Globus pallidus (tissue), 1 donor: ENCODE data around the gene ACTR6.
"Not testable (repeated sequence)": the region's sequence is repeated elsewhere in the genome, so short reads cannot be mapped to it uniquely, and the experiment has no call there.

ENCODE experiments used
- DNase-seq: peaks from one replicate; pipeline ENCODE4 v3.0.0-alpha.2; 2015; ENCODE audit warnings: low spot score

ACTR6 gene

DNA sequence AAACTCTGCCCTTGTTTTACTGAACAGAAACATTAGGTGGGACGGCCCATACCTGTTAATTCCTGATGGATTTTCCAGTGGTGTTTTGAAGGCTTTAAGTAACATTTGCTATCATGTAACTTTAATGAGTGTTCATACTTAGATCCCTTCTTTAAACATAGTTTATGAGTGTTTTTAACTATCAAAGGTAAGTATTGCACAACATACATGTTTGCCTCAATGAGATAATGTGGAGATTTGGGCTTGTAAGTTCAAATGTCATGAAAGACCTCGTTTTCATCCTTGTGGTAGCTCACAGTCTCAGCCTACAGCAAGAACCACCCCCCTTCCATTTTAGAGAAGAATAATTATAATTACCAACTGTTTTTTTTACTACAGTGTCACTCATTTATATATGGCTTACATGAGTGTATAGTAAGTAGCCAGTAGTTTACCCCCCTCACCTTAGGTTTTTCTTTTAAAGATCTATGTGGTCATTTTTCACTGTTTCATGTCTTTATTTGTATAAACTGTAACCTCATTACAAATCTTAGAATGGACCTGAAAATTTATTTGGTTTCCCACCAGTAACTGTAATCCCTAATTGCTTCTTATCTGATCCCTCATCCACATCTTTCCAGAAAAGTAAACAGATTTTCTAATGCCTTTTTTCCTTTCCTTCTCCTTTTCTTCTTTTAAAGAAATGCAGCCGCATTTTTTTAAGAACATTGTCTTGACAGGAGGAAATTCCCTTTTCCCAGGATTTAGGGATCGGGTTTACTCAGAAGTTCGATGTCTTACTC lies 18.9 kb downstream of the ACTR6 start:
- no peak for DNase-seq

GRCh38 chr12:100221523-100221922 lies 20.9 kb downstream of the ACTR6 start:
- DNase-seq: no peak

DNA sequence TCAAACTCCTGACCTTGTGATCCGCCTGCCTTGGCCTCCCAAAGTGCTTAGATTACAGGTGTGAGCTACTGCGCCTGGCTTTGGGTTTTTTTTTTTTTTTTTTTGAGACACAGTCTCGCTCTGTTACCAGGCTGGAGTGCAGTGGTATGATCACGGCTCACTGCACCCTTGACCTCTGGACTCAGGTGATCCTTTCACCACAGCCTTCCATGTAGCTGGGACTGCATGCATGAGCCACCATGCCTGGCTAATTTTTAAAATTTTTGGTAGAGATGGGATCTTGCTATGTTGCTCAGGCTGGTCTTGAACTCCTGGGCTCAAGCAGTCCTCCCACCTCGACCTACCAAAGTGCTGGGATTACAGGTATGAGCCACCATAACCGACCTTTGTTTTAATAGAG lies 21.6 kb downstream of the ACTR6 start:
- not testable (repeated sequence) for DNase-seq

- no peak for DNase-seq
These were observed 24.9 kb downstream of the ACTR6 start for GRCh38 chr12:100225491-100225890.

DNA sequence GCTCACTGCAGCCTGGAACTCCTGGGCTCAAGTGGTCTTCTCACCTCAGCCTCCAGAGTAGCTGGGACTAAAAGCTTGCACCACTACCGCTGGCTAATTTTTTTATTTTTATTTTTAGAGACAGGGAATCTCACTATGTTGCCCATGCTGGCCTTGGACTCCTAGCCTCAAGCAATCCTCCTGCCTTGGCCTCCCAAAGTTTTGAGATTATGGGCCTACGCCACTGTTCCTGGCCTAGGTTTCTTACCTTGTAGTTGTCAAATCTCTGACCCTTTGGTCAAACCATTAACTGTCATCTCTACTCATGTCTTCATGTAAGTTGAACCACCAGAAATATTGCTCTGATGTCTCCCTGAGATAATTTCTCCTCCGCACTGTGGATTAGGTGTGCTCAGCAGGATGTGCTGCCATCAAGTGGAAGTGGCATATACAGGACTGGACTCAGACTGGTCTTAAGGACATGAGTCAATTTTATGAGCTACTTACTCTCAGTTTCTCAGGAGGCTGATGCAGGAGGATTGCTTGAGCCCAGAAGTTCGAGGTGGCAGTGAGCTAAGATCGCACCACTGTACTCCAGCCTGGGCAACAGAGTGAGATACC lies 28.5 kb downstream of the ACTR6 start:
- DNase-seq: no peak

DNA sequence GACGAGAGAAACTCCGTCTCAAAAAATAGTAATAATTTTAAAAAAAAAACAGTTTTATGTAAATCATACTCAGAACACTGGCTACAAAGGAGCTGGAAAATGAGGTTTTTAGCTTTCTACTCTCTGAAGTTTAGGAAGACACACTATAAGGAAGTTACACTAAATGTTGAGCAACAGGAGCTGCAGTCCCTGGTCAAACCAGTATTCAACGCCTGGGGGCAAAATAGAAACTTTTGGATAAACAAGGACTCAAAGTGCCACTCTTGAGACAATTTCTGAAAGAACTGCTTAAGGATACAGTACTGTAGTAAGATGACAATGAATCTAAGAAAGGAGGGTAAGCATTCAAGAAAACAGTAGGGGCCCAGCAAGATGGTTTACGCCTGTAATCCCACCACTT lies 29.3 kb downstream of the ACTR6 start:
- no peak for DNase-seq

DNA sequence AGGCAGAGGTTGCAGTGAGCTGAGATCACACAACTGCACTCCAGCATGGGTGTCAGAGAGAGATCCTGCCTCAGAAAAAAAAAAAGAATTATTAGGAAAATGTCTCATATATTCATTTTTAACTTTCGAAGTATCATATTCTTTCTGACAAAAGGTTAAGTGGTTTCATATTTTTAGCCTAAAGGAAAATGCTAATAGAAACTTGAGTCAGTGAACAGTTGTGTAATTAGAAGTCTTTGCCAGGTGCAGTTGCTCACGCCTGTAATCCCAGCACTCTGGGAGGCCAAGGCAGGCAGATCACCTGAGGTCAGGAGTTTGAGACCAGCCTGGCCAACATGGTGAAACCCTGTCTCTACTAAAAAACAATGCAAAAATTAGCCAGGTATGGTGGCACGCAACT lies 31.3 kb downstream of the ACTR6 start:
- DNase-seq: not testable (repeated sequence)

DNA sequence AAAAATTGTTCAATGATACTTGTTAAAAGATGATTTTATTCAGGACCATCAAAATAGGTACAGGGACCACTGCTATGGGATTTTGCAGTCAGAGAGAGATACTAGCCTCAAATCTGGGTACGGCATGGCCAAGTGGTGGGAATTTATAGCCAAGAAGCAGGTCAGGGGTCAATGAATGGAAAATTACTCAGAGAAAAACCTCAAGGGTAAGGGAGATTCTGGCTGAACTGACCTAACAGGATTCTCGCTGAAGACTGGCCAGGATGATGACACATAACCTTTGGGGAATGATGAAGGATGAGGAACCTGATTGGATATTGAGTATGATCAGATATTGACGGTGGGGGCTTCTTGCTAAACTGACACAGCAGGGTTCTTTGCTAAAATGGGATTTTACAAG lies 33.6 kb downstream of the ACTR6 start:
- DNase-seq: no peak

GRCh38 chr12:100234591-100235304 lies 34.1 kb downstream of the ACTR6 start:
- DNase-seq: peak; percentile 32

GRCh38 chr12:100238801-100239200 lies 38.2 kb downstream of the ACTR6 start:
- no peak for DNase-seq

DNA sequence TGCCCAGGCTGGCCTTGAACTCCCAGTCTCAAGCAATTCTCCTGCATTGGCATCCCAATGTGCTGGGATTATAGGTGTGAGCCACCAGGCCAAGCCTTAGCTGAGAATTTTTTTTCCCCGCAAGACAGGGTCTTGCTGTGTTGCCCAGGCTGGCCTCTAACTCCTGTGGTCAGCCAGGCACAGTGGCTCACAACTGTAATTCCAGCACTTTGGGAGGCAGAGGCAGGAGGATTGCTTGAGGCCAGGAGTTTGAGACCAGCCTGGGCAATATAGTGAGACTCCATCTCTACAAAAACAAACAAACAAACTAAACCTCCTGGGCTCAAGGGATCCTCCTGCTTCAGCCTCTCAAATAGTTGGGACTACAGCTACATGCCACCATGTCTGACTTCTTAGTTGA lies 39.0 kb downstream of the ACTR6 start:
- DNase-seq: no peak

- no peak for DNase-seq
These were observed 42.5 kb downstream of the ACTR6 start for GRCh38 chr12:100243137-100243536.

- DNase-seq: no peak
These were observed 47.1 kb downstream of the ACTR6 start for GRCh38 chr12:100247765-100248164.

GRCh38 chr12:100248886-100249285 lies 48.3 kb downstream of the ACTR6 start:
- DNase-seq: no peak

DNA sequence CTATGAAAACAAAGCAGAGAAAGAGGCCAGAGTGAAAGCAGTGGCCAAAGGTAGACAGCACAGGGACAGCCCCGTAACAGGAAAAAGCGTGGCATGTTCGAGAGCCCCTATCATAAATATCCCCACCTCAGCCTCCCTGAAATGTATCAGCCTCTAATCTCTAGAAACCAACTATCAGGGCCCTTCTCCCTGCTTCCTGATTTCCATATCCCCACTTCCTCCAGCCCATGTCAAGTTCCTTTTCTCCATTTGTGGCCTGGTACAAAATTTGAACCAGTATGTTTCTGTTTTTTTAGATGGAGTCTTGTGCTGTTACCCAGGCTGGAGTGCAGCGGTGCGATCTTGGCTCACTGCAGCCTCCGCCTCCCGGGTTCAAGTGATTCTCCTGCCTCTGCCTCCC lies 49.3 kb downstream of the ACTR6 start:
- DNase-seq: no peak

DNA sequence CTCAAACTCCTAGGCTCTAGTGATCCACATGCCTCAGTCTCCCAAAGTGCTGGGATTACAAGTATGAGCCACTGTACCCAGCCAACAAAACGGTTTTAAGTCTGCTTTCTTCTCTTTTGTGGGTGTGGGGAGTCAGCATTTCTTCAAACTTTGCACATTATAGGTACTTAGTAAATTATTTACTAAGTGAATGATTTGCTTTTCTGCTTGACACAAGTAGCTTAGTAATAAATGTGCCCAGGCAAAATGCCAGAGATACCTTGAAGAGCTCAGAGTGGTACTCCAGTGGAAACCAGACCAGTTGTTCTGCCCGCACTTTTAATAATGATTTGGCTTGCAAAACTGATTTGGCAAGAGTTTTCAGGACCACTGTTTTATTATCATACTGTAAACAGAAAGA lies 51.3 kb downstream of the ACTR6 start:
- no peak for DNase-seq

DNA sequence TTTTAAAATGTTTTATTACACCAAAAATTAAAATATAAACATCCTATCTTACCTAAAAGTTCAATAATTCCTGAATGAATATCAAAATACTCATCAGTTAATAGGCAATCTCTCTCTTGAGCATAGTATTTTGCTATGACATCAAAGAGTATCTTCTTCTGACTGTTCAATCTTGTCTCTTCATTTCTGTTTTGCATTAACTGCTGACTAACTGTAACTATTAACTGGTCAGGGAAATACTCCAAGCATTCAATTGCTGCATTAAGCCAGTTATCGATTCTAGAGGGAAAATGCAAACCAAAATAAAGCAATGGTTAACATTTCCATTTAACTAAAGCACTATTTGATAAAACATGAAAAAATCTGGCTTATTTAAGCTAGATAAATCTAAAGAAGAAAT lies 52.8 kb downstream of the ACTR6 start:
- no peak for DNase-seq

DNA sequence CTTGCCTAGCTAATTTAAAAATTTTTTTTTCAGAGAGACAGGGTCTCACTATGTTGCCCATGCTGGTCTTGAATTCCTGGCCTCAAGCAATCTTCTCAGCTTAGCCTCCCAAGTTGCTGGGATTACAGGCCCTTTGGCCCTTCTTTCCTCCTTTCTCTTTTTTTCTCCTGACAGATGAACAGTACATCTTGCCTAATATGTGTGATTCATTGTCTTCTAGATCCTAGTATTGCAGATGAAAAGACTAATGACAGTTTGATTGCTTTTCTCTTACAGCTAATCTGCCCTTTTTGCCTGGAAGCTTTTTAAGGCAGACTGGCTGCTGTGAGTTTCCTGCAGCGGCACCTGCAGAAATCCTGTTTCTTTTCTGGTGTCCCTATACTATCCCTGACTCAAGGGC lies 54.3 kb downstream of the ACTR6 start:
- DNase-seq: no peak

- no peak for DNase-seq
These were observed 57.5 kb downstream of the ACTR6 start for GRCh38 chr12:100258127-100258526.

DNA sequence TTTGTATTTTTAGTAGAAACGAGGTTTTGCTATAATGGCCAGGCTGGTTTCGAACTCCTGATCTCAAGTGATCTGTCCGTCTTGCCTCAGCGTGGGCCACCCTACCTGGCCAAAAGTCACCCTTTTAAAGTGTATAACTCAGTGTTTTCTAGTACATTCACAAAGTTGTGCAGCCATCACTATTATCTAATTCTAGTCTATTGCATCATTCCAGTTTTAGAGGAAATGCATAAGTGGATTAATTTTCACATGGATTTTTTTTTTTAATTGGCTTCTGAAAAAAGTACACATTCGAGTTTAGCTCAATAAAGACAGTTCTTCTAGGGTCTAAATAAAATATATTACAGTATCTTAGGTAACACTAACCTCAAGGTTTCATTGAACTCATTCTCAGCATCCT lies 62.5 kb downstream of the ACTR6 start:
- no peak for DNase-seq

GRCh38 chr12:100265107-100265506 lies 64.5 kb downstream of the ACTR6 start:
- DNase-seq: not testable (repeated sequence)

DNA sequence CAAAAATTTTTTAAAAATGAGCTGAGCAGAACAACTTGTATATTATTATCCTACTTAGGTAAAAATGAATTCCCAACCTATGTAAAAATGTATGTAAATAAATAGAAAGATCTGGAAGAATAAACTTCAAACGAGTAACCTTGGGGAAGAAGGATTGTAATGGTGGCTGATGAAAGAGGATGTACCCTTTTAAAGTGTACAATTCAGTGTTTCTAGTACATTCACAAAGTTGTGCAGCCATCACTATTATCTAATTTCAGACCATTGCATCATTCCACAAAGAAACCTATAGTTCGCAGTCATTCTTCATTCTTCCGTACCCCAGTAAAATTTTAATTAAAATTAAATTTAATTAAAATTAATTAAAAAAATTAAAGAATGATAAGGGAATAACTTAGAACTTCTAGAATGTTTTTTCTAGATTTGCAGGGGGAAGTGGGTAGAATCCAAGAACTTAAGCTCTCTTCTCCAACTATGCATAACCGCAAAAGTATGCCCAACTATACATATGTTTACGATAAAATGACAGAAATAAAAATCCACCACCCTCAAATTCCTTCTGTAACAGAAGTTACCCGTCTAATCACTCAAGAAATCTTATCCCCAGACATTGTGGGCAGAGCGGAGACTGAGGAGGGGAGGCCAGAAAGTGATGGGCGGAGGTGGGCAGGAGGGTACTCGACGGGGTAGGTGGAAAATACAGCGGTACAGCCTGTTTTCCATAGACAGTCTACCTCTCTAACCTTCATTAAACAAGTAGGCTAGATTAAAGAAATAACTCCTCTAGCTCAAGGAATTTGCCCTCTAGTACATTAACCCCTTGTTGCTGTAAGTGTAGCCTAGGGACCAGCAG lies 65.3 kb downstream of the ACTR6 start:
- no peak for DNase-seq

DNA sequence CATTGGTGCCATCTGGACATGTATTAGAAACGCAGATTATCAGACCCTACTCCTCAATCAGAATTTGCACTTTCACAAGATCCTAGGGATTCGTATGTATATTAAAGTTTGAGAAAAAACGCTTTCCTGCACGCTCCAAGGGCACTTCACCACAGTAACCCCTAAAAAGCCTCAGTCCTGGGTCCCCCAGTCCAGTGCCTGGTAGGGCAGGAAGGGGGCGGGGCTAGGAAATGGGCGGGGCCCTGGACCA lies 65.9 kb downstream of the ACTR6 start:
- DNase-seq: no peak
